DMS153 (cell line): ENCODE data around the gene CUX1.

Source experiments
- DNase-seq: peaks from one replicate; lab custom pipeline; 2025; lab: John Stamatoyannopoulos, UW

The CUX1 gene

GRCh38 chr7:101937717-101938514 lies 120.5 kb downstream of the CUX1 start:
- DNase-seq, result no peak

GRCh38 chr7:101939136-101939695 lies 121.8 kb downstream of the CUX1 start:
- no peak for DNase-seq

- no peak for DNase-seq
Observed at GRCh38 chr7:101940151-101940550, 122.7 kb downstream of the CUX1 start.

GRCh38 chr7:101940830-101941229 lies 123.4 kb downstream of the CUX1 start:
- peak; percentile 80 for DNase-seq

- peak; percentile 17 for DNase-seq
Observed at GRCh38 chr7:101941481-101942383, 124.3 kb downstream of the CUX1 start.

- DNase-seq, result peak; percentile 1
Observed at GRCh38 chr7:101942603-101943210, 125.3 kb downstream of the CUX1 start.

GRCh38 chr7:101943306-101943705 lies 125.9 kb downstream of the CUX1 start:
- no peak for DNase-seq

- no peak for DNase-seq
Observed at GRCh38 chr7:101943889-101944600, 126.6 kb downstream of the CUX1 start.

- no peak for DNase-seq
Observed at GRCh38 chr7:101944611-101945010, 127.2 kb downstream of the CUX1 start.

- no peak for DNase-seq
Observed at GRCh38 chr7:101945034-101945758, 127.8 kb downstream of the CUX1 start.

GRCh38 chr7:101947899-101948298 lies 130.5 kb downstream of the CUX1 start:
- DNase-seq, result peak; percentile 52

GRCh38 chr7:101948650-101949049 lies 131.2 kb downstream of the CUX1 start:
- no peak for DNase-seq

- no peak for DNase-seq
Observed at GRCh38 chr7:101950450-101951119, 133.2 kb downstream of the CUX1 start.

- no peak for DNase-seq
Observed at GRCh38 chr7:101951757-101952156, 134.3 kb downstream of the CUX1 start.

GRCh38 chr7:101952355-101953247 lies 135.2 kb downstream of the CUX1 start:
- no peak for DNase-seq

GRCh38 chr7:101953248-101953819 lies 135.9 kb downstream of the CUX1 start:
- no peak for DNase-seq

- DNase-seq, result no peak
Observed at GRCh38 chr7:101954499-101954898, 137.1 kb downstream of the CUX1 start.

- DNase-seq, result no peak
Observed at GRCh38 chr7:101956130-101956529, 138.7 kb downstream of the CUX1 start.
